Measurements from ENCODE around the gene THTPA.
"Not testable (repeated sequence)": the region's sequence is repeated elsewhere in the genome, so short reads cannot be mapped to it uniquely, and the experiment has no call there.

Gene THTPA

GRCh38 chr14:23533652-23534435 lies 22.2 kb upstream of the THTPA start:
- no peak for DNase-seq (ENCODE audit: low read depth in 2 of 2)

- DNase-seq (ENCODE audit: low read depth in 2 of 2): no peak
Measured at GRCh38 chr14:23535943-23536342, 20.1 kb upstream of the THTPA start.

GRCh38 chr14:23536494-23536893 lies 19.6 kb upstream of the THTPA start:
- DNase-seq (ENCODE audit: low read depth in 2 of 2): no peak

GRCh38 chr14:23536906-23537305 lies 19.2 kb upstream of the THTPA start:
- DNase-seq (ENCODE audit: low read depth in 2 of 2): not testable (repeated sequence)

DNA sequence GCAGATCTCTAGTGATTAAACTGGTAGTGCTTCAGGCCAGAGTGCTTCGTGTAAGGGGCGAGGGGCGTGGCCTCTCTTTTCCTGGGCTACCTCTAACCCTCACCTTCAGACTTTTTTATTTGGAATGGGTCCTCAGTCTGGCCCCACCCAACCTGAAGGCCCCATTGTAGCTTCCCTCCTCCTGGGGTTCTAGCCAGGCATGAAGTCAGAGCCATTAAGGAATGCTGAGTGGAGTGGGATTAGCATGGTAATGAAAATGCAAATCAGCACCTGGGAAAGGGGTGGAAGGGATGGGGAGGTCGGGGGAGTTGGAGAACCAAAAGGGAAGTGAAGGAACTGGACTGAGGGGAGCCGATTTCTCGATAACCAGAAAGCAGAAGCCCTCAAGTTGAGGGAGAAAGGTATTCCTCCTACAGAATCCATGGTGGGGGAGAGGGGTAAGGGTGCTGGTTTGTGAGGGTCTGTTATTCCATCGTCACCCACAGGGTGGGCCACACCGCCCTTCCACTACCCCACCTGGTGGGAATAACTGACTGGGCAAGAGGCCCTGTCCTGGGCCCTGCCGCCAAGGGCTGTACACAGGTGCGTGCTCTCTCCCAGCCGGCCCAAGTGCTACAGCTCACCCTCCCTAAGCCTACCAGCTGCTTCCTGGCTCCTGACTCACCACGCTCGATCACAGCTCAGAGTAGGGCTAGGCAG lies 18.6 kb upstream of the THTPA start:
- DNase-seq (ENCODE audit: low read depth in 2 of 2): no peak

- no peak for DNase-seq (ENCODE audit: low read depth in 2 of 2)
Measured at GRCh38 chr14:23538050-23538718, 17.9 kb upstream of the THTPA start.

DNA sequence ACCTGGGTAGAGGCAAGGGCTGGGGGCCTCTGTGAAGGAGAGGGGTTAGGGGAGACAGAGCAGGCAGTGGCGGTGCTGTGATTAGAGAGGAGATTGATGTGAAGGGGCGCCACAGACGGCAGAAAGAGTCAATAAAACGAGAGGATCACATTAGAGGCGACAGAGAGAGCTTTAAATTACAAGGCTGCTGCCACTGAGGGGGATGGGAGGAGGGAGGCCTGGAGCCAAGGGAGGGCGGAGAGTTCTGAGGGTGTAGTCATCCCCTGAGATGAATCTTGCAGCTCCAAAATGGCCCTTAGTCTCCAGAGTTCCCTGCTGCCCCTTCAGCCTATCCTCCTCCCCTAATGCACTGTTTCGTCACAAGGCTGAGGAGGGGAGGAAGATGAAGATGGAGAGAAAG lies 17.3 kb upstream of the THTPA start:
- DNase-seq (ENCODE audit: low read depth in 2 of 2): no peak

GRCh38 chr14:23539248-23540140 lies 16.6 kb upstream of the THTPA start:
- DNase-seq (ENCODE audit: low read depth in 2 of 2): no peak

DNA sequence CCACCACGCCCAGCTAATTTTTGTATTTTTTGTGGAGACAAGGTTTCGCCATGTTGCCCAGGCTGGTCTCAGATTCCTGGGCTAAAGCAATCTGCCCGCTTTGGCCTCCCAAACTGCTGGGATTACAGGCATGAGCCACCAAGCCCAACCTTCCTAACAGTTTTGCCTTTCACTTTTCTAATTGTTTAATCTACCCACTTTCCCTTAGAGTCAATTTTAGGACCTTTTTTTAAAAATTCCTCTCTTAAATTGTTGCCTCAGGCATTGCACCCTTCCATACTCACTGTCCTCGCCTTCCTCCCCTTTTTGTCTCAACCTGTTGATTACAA lies 16.0 kb upstream of the THTPA start:
- no peak for DNase-seq (ENCODE audit: low read depth in 2 of 2)

GRCh38 chr14:23542261-23542660 lies 13.8 kb upstream of the THTPA start:
- no peak for DNase-seq (ENCODE audit: low read depth in 2 of 2)

DNA sequence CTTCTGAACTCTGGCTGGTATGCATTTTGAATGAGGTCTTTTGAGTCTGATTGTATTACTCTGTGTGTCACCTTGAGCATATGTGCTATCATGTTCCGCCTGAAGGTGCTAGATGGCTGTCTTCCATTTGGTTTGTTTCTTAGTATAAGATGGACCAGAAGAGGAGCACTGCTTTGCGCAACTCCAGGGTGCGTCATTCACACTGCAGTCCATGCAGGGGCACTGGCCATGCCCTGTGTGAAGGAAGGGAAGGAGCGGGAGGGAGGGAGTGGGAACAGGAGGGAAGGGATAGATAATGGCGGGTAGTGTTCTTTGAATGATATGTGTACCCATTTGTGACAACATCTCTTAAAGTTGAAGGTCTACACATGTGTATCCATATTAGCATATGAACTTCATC lies 12.7 kb upstream of the THTPA start:
- no peak for DNase-seq (ENCODE audit: low read depth in 2 of 2)

DNA sequence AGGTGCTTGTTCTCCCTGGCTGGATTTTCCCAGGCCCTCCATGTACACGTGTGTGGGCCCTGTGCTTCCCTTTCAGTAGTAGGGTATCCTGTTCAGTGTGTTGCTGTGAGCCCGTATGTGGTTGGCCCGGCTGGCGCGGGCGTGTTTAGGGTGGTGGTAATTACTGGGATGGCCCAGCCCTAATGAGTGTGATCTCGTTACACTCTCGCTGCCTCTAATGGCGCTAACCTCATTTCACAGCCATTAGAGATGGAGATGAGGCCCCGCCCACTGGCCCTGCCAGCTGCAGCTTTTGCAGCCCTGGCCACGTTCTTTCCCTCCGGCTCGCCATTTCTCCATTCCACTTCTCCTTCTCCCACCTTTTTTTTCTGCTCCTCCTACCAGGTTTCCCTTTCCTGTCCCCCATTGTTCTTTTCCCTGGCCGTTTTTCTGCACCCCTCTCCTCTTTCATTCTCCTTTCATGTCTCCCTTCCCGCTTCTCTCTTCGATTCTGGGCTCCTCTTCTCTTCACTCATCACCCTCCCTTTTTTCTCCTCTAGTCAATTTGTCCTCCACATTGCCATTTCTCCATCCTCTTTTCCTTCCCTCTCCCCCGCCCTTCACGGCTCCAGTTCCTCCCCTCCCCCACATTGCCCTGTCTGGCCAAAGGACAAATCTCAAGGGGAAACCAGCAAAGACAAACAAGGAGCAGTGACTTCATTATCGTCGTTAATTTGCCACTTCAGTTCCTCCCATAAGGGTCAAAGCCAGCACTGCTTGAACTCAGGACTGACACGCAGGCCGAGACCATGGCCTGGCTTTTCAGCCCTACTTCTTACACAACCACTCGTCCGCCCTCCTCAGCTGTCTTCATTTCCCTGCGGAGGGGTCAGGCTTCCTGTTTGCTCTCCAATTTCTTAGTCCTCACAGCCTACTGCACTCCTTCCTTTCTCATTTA lies 11.3 kb upstream of the THTPA start:
- no peak for DNase-seq (ENCODE audit: low read depth in 2 of 2)

DNA sequence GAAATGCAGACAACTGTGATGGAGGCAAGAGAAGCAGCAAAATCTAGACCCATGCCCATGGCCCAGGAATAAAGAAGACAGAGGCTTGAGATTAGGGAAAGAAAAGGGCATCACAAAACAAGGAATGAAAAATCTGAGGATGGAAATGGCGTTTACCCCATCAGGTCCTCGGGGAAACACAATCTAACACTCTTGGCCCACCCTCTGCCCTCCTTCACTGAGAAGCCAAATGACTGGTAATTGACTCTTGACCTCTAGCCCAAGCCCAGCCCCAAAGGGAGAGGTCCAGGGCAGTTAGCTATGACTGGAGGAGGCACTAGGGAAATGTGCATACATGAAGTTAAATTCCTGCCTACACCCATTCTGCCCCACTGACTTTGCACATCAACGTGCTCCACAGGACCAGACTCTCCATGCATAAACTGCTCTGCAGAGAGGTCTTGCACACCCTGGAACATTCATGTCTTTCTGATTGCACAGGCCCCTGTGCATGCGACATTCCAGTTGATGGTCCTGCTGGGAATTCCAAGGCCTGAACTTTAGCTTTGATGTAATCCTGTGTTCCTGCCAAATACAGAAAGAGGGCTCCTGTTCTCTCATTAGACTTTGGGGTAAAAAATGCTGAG lies 10.2 kb upstream of the THTPA start:
- no peak for DNase-seq (ENCODE audit: low read depth in 2 of 2)

DNA sequence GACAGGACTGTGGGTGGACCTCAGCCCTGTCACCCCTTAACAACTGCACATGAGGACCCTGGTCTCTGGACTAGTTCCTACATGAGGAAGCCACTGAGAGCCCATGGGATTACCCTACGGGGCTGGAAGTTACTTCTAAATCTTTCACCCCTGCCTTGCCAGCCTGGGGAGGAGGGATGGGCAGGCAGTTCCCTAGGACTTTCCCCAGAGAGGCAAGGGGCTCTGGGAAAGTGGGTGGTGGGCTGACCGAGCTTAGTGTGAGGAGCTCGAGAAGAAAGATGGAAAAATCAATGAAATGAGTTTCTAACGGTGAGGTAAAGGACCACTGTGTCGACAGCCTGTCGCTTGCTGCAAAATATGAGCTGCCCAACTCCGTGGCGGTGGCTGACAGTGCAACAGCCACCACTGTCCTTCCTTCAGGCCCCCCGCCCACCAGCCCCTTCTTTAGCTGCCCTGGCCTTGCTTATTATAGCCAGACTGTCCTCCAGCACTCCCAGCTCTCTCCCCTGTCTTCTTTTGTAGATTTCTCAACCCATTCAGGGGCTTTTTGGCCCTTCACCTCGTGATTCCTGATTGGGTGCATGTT lies 9.5 kb upstream of the THTPA start:
- DNase-seq (ENCODE audit: low read depth in 2 of 2): no peak

DNA sequence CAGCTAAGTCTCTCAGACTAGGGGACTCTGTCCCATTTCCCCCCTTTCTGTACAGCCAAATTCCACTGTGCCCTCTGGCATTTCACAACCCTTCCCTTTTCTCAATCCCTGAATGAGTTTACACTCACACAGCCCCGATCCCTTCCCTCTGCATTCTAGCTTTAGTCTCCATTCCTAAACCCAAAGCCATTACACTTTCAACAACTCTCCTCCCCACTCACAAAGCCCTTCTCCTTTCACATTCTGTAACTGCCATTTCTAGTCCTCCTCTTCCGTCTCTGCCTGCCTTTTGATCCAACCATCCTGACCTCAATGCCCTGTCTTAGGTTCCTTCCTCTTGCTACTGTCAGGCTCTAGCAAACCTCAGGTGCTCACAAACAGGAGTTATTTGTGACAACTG lies 8.1 kb upstream of the THTPA start:
- DNase-seq (ENCODE audit: low read depth in 2 of 2): no peak

- no peak for DNase-seq (ENCODE audit: low read depth in 2 of 2)
Measured at GRCh38 chr14:23548351-23549318, 7.4 kb upstream of the THTPA start.

- DNase-seq (ENCODE audit: low read depth in 2 of 2): no peak
Measured at GRCh38 chr14:23550131-23550811, 5.8 kb upstream of the THTPA start.

GRCh38 chr14:23550812-23551265 lies 5.2 kb upstream of the THTPA start:
- DNase-seq (ENCODE audit: low read depth in 2 of 2): no peak

Measured in activated CD8-positive, alpha-beta memory T cell treated with anti-CD3 and anti-CD28 coated beads for 4 hours (primary cell).